K562 (cell line): ENCODE results near the gene ZBTB38. TPM values are rescaled to one million over a fixed set of nuclear protein-coding genes. Genes with fewer than 3 reads are reported as not detected.

Experiments used
- DNMT1 ChIP-seq: fragments of 450-650 bp; IDR thresholded peaks from 2 replicates; pipeline ENCODE4 v1.6.1; 2016; ENCODE audit warnings: antibody characterized with exemption, mild to moderate bottlenecking
- ESRRA ChIP-seq: fragments of 450-650 bp; IDR thresholded peaks from 2 replicates; pipeline ENCODE4 v1.6.1; 2014; ENCODE audit warnings: low read depth, mild to moderate bottlenecking, moderate library complexity, borderline replicate concordance
- FOXJ3 ChIP-seq: sonication (generic); formaldehyde crosslinking; IDR thresholded peaks from 2 replicates; pipeline ENCODE4 v1.4.0; 2020; ENCODE audit warnings: mild to moderate bottlenecking, missing genetic modification reagents
- GATA2 ChIP-seq: sonication (generic); formaldehyde crosslinking; IDR thresholded peaks from 2 replicates; pipeline ENCODE4 v1.4.0; 2020; ENCODE audit warnings: mild to moderate bottlenecking, missing genetic modification reagents
- HDAC2 ChIP-seq: fragments of 450-650 bp; IDR thresholded peaks from 2 replicates; pipeline ENCODE4 v1.6.1; 2016; ENCODE audit warnings: mild to moderate bottlenecking
- MED1 ChIP-seq: sonication (generic); formaldehyde crosslinking; IDR thresholded peaks from 2 replicates; pipeline ENCODE4 v1.8.1; 2023; ENCODE audit warnings: missing genetic modification reagents, borderline replicate concordance
- SRSF7 ChIP-seq: fragments of 200-400 bp; formaldehyde crosslinking; optimal IDR thresholded peaks from 2 replicates; pipeline ENCODE3; 2017; ENCODE audit warnings: mild to moderate bottlenecking, low read depth, low read length
- STAT5A ChIP-seq: IDR thresholded peaks from 2 replicates; pipeline ENCODE4 v1.6.1; 2012; ENCODE audit warnings: low read length, inconsistent platforms, borderline replicate concordance
- TOE1 ChIP-seq, 2 experiments: fragments of 450-650 bp in 1 of 2; sonication (generic) in 1 of 2; formaldehyde crosslinking in 1 of 2; IDR thresholded peaks; 2 replicates each; pipeline versions ENCODE4 v1.7.1 to v1.8.0; 2016 to 2022; ENCODE audit warnings: borderline replicate concordance in 2 of 2, mild to moderate bottlenecking in 2 of 2, antibody characterized with exemption in 1 of 2, inconsistent platforms in 1 of 2, low read depth in 1 of 2, missing genetic modification reagents in 1 of 2, moderate library complexity in 1 of 2
- ZBTB7A ChIP-seq: IDR thresholded peaks from 2 replicates; pipeline ENCODE4 v1.6.1; 2011; ENCODE audit warnings: low read depth, mild to moderate bottlenecking, low read length, moderate library complexity, borderline replicate concordance; ENCODE audit not compliant: control insufficient read depth
- ZFX ChIP-seq: sonication (generic); formaldehyde crosslinking; IDR thresholded peaks from 2 replicates; pipeline ENCODE4 v1.8.0; 2022; ENCODE audit warnings: mild to moderate bottlenecking, missing genetic modification reagents, moderate library complexity
- ZNF232 ChIP-seq: sonication (generic); formaldehyde crosslinking; IDR thresholded peaks from 2 replicates; pipeline ENCODE4 v1.8.0; 2022; ENCODE audit warnings: mild to moderate bottlenecking, missing genetic modification reagents
- polyA plus RNA-seq, 8 experiments: library from polyadenylated mRNA; depleted of rRNA in 4 of 8; stranded (reverse) in 5 of 8; unstranded in 3 of 8; fragments of >200 nt; fragmentation: Nextera tagmentation in 2 of 8; fragmentation: Illumina TruSeq in 1 of 8; extraction: Ambion mirVana in 2 of 8; extraction: Trizol in 1 of 8; gene quantifications; 2 replicates each; pipeline versions ENCODE4 v1.2.1 to v1.2.3, GENCODE V29; 2011 to 2014; ENCODE audit warnings: inconsistent platforms in 1 of 8, missing spikeins in 1 of 8
- total RNA-seq, 7 experiments: library from RNA; depleted of rRNA in 6 of 7; stranded (reverse); fragments of >200 nt in 6 of 7; fragmentation: Illumina TruSeq in 2 of 7; extraction: Trizol in 2 of 7; gene quantifications; 2 replicates each; pipeline versions ENCODE4 v1.2.1 to v1.2.3, GENCODE V29; 2011 to 2021; ENCODE audit warnings: low replicate concordance in 1 of 7
- TF ChIP-seq, protein P1 (sequence below), 2 experiments: fragments of 450-650 bp in 1 of 2; sonication (generic) in 1 of 2; formaldehyde crosslinking in 1 of 2; IDR thresholded peaks in 1 of 2; conservative IDR thresholded peaks in 1 of 2; 2 replicates each; pipeline versions ENCODE4 v1.6.1 to v1.8.1; 2016 to 2023; ENCODE audit warnings: mild to moderate bottlenecking in 2 of 2, moderate library complexity in 2 of 2, inconsistent platforms in 1 of 2, missing genetic modification reagents in 1 of 2
- TF ChIP-seq, protein P2 (sequence below): sonication (generic); formaldehyde crosslinking; IDR thresholded peaks from 2 replicates; pipeline ENCODE4 v1.8.0; 2022; ENCODE audit warnings: mild to moderate bottlenecking, missing genetic modification reagents
- TF ChIP-seq, protein P3 (sequence below): IDR thresholded peaks from 2 replicates; pipeline ENCODE4 v1.6.1; 2011; ENCODE audit warnings: borderline replicate concordance, low read depth, mild to moderate bottlenecking, moderate library complexity, low read length; ENCODE audit not compliant: insufficient read depth, poor library complexity, severe bottlenecking
- TF ChIP-seq, protein P4 (sequence below): fragments of 450-650 bp; formaldehyde crosslinking; IDR thresholded peaks from 2 replicates; pipeline ENCODE4 v1.4.0; 2020; ENCODE audit warnings: mild to moderate bottlenecking, moderate library complexity
- TF ChIP-seq, protein P5 (sequence below), 2 experiments: IDR thresholded peaks; 2 replicates each; pipeline ENCODE4 v1.6.1; 2011; ENCODE audit warnings: borderline replicate concordance in 1 of 2, control low read depth in 1 of 2, low read depth in 1 of 2, low read length in 1 of 2, mild to moderate bottlenecking in 1 of 2, mixed read lengths in 1 of 2, moderate library complexity in 1 of 2; ENCODE audit not compliant: insufficient read depth in 1 of 2, insufficient read length in 1 of 2, poor library complexity in 1 of 2, severe bottlenecking in 1 of 2; ENCODE audit errors: extremely low read depth in 1 of 2

ZBTB38 gene
- total and polyA plus RNA-seq, 9 of the 15 experiments (the other 6 are each of a cell fraction or from before 2014, with no cell fraction given): 12.1 to 39.4 (median 22.9) TPM

DNA sequence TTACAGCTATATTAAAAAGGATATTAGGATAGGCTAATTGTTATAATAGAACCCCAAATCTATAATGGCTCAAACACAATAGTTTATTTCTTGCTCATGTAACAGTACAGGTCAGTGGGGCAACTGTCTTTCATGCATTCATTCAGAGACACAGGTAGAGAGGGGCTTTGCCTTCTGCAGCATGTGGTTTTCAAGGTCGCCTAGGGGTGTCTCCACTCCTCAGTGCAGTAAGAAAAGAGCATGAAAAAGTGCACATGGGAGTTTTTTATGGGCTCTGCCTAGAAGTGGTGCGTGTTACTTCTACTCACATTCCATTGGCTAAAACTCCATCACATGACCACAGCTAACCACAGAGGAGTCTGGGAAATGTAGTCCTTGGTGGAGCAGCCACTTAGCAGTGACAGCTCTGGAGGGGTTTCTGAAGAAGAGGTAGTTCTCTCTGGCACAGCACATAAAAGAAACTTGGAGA lies 1.8 kb downstream of the ZBTB38 start (continued):
- TF ChIP-seq FOXJ3 (CRISPR knock-in tag): no peak
- peak; percentile 38; the same call in 1 of the 2 replicates for TF ChIP-seq HDAC2
- TF ChIP-seq STAT5A: peak; percentile 23; the same call in 1 of the 2 replicates
- TF ChIP-seq, protein P1, sequence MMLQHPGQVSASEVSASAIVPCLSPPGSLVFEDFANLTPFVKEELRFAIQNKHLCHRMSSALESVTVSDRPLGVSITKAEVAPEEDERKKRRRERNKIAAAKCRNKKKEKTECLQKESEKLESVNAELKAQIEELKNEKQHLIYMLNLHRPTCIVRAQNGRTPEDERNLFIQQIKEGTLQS (IDR thresholded peaks at IDR 0.05): no peak
- TF ChIP-seq, protein P1 (CRISPR knock-in tag; conservative IDR thresholded peaks at IDR 0.05): peak; percentile 49; the same call in 1 of the 2 replicates
- TF ChIP-seq, protein P2, sequence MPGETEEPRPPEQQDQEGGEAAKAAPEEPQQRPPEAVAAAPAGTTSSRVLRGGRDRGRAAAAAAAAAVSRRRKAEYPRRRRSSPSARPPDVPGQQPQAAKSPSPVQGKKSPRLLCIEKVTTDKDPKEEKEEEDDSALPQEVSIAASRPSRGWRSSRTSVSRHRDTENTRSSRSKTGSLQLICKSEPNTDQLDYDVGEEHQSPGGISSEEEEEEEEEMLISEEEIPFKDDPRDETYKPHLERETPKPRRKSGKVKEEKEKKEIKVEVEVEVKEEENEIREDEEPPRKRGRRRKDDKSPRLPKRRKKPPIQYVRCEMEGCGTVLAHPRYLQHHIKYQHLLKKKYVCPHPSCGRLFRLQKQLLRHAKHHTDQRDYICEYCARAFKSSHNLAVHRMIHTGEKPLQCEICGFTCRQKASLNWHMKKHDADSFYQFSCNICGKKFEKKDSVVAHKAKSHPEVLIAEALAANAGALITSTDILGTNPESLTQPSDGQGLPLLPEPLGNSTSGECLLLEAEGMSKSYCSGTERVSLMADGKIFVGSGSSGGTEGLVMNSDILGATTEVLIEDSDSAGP (CRISPR knock-in tag): no peak
- no peak for TF ChIP-seq MED1 (CRISPR knock-in tag)
- peak; percentile 83; the same call in 1 of the 2 replicates for TF ChIP-seq ZBTB7A
- peak; percentile 97 for TF ChIP-seq TOE1 (IDR thresholded peaks at IDR 0.05; ENCODE audit: borderline replicate concordance)
- TF ChIP-seq TOE1 (CRISPR knock-in tag; IDR thresholded peaks at IDR 0.05; ENCODE audit: borderline replicate concordance, low read depth): no peak
- TF ChIP-seq ESRRA: peak; percentile 99
- TF ChIP-seq, protein P3, sequence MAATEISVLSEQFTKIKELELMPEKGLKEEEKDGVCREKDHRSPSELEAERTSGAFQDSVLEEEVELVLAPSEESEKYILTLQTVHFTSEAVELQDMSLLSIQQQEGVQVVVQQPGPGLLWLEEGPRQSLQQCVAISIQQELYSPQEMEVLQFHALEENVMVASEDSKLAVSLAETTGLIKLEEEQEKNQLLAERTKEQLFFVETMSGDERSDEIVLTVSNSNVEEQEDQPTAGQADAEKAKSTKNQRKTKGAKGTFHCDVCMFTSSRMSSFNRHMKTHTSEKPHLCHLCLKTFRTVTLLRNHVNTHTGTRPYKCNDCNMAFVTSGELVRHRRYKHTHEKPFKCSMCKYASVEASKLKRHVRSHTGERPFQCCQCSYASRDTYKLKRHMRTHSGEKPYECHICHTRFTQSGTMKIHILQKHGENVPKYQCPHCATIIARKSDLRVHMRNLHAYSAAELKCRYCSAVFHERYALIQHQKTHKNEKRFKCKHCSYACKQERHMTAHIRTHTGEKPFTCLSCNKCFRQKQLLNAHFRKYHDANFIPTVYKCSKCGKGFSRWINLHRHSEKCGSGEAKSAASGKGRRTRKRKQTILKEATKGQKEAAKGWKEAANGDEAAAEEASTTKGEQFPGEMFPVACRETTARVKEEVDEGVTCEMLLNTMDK: peak; percentile 82
- TF ChIP-seq GATA2 (CRISPR knock-in tag): no peak
- TF ChIP-seq, protein P4, sequence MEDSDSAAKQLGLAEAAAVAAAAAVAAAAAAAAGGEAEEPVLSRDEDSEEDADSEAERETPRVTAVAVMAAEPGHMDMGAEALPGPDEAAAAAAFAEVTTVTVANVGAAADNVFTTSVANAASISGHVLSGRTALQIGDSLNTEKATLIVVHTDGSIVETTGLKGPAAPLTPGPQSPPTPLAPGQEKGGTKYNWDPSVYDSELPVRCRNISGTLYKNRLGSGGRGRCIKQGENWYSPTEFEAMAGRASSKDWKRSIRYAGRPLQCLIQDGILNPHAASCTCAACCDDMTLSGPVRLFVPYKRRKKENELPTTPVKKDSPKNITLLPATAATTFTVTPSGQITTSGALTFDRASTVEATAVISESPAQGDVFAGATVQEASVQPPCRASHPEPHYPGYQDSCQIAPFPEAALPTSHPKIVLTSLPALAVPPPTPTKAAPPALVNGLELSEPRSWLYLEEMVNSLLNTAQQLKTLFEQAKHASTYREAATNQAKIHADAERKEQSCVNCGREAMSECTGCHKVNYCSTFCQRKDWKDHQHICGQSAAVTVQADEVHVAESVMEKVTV: peak; percentile 15; the same call in 1 of the 2 replicates
- TF ChIP-seq ZNF232: no peak
- TF ChIP-seq, protein P5, sequence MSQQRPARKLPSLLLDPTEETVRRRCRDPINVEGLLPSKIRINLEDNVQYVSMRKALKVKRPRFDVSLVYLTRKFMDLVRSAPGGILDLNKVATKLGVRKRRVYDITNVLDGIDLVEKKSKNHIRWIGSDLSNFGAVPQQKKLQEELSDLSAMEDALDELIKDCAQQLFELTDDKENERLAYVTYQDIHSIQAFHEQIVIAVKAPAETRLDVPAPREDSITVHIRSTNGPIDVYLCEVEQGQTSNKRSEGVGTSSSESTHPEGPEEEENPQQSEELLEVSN (IDR thresholded peaks at IDR 0.05; ENCODE audit: borderline replicate concordance in 1 of 2, extremely low read depth in 1 of 2, insufficient read depth in 1 of 2, insufficient read length in 1 of 2, low read depth in 1 of 2, low read length in 1 of 2, poor library complexity in 1 of 2, severe bottlenecking in 1 of 2): peak in 1 of 2 experiments; percentile 63
- TF ChIP-seq DNMT1: no peak
- TF ChIP-seq SRSF7: no peak
- TF ChIP-seq ZFX (CRISPR knock-in tag): 0 out of 2 replicates have a peak, but pooled peaks have one; percentile 27
